ENCODE measurements around the gene CYP2S1. TPM values are rescaled to one million over a fixed set of nuclear protein-coding genes. Genes with fewer than 3 reads are reported as not detected.

CYP2S1 gene
- polyA plus RNA-seq, 1 donor from 2014 or later: not detected

DNA sequence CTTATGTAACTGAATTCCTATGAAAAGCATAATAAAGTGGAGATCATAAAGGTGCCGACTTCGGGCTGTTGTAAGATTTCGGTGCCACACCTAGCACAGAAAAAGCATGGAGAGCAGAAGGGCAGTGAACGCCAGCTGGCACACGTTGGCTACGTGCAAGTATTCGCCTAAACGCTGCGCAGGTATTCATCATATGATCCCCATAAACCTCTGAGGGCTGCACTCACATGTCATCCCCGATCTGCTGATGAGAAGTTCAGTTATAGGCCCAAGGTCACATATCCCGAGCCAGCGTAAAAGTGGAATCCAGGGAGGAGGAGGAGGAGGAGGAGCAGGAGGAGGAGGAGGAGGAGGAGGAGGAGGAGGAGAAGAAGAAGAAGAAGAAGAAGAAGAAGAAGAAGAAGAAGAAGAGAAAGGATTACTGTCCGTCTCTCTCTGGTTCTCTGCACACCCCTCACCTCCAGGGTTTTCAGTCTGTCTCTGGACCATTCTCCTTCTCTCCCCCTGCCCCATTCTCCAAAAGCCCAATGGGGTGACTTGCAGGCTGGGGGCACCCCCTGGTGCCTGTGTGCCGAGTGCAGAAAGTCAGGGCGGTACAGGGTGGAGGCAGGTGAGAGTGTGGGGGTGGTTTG, 18.6 kb upstream of the CYP2S1 start:
- H3K4me3 ChIP-seq (ENCODE audit: low read length): no peak overlapping the region
- TF ChIP-seq POLR2AphosphoS5 (IDR thresholded peaks at IDR 0.05): no peak
- no peak for TF ChIP-seq EZH2 (IDR thresholded peaks at IDR 0.05; ENCODE audit: borderline replicate concordance, insufficient read depth, low read length, poor library complexity, severe bottlenecking)
- no peak for TF ChIP-seq TAF1 (IDR thresholded peaks at IDR 0.05; ENCODE audit: low read depth)
- TF ChIP-seq, protein P1, sequence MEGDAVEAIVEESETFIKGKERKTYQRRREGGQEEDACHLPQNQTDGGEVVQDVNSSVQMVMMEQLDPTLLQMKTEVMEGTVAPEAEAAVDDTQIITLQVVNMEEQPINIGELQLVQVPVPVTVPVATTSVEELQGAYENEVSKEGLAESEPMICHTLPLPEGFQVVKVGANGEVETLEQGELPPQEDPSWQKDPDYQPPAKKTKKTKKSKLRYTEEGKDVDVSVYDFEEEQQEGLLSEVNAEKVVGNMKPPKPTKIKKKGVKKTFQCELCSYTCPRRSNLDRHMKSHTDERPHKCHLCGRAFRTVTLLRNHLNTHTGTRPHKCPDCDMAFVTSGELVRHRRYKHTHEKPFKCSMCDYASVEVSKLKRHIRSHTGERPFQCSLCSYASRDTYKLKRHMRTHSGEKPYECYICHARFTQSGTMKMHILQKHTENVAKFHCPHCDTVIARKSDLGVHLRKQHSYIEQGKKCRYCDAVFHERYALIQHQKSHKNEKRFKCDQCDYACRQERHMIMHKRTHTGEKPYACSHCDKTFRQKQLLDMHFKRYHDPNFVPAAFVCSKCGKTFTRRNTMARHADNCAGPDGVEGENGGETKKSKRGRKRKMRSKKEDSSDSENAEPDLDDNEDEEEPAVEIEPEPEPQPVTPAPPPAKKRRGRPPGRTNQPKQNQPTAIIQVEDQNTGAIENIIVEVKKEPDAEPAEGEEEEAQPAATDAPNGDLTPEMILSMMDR (IDR thresholded peaks at IDR 0.05; ENCODE audit: poor library complexity, severe bottlenecking): no peak
- no peak for TF ChIP-seq SMC3 (conservative IDR thresholded peaks at IDR 0.05; ENCODE audit: poor library complexity)
- no peak for TF ChIP-seq MXI1 (conservative IDR thresholded peaks at IDR 0.05; ENCODE audit: poor library complexity, severe bottlenecking)
- no peak for TF ChIP-seq EP300 (conservative IDR thresholded peaks at IDR 0.05; ENCODE audit: poor library complexity, severe bottlenecking)
- TF ChIP-seq RAD21 (conservative IDR thresholded peaks at IDR 0.05): no peak
- TF ChIP-seq, protein P2, sequence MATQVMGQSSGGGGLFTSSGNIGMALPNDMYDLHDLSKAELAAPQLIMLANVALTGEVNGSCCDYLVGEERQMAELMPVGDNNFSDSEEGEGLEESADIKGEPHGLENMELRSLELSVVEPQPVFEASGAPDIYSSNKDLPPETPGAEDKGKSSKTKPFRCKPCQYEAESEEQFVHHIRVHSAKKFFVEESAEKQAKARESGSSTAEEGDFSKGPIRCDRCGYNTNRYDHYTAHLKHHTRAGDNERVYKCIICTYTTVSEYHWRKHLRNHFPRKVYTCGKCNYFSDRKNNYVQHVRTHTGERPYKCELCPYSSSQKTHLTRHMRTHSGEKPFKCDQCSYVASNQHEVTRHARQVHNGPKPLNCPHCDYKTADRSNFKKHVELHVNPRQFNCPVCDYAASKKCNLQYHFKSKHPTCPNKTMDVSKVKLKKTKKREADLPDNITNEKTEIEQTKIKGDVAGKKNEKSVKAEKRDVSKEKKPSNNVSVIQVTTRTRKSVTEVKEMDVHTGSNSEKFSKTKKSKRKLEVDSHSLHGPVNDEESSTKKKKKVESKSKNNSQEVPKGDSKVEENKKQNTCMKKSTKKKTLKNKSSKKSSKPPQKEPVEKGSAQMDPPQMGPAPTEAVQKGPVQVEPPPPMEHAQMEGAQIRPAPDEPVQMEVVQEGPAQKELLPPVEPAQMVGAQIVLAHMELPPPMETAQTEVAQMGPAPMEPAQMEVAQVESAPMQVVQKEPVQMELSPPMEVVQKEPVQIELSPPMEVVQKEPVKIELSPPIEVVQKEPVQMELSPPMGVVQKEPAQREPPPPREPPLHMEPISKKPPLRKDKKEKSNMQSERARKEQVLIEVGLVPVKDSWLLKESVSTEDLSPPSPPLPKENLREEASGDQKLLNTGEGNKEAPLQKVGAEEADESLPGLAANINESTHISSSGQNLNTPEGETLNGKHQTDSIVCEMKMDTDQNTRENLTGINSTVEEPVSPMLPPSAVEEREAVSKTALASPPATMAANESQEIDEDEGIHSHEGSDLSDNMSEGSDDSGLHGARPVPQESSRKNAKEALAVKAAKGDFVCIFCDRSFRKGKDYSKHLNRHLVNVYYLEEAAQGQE (IDR thresholded peaks at IDR 0.05; ENCODE audit: borderline replicate concordance): no peak
- H3F3A ChIP-seq (ENCODE audit: insufficient read depth, low read length, poor library complexity, severe bottlenecking): no peaks in the 10 kb centered on the region
- no peaks in the 10 kb centered on the region for H3K79me2 ChIP-seq (replicated peaks; ENCODE audit: insufficient read depth, low read length)
- H3K27me3 ChIP-seq (ENCODE audit: insufficient read depth, low read depth, low read length): no peaks in the 10 kb centered on the region
- no peak overlapping the region for H3K27ac ChIP-seq (ENCODE audit: low read length)
- H4K20me1 ChIP-seq (ENCODE audit: insufficient read depth): no peaks in the 10 kb centered on the region
- no peak overlapping the region for H3K4me2 ChIP-seq (ENCODE audit: low read length)
- no peaks in the 10 kb centered on the region for H3K9me2 ChIP-seq (ENCODE audit: insufficient read depth, low read length)
- no peaks in the 10 kb centered on the region for H3K36me3 ChIP-seq (ENCODE audit: insufficient read depth, low read length)
- no peak overlapping the region for H2AFZ ChIP-seq (ENCODE audit: low read depth, low read length)
- no peak overlapping the region for H3K9ac ChIP-seq (ENCODE audit: low read length)
- H3K9me3 ChIP-seq (ENCODE audit: low read length): no peaks in the 10 kb centered on the region

DNA sequence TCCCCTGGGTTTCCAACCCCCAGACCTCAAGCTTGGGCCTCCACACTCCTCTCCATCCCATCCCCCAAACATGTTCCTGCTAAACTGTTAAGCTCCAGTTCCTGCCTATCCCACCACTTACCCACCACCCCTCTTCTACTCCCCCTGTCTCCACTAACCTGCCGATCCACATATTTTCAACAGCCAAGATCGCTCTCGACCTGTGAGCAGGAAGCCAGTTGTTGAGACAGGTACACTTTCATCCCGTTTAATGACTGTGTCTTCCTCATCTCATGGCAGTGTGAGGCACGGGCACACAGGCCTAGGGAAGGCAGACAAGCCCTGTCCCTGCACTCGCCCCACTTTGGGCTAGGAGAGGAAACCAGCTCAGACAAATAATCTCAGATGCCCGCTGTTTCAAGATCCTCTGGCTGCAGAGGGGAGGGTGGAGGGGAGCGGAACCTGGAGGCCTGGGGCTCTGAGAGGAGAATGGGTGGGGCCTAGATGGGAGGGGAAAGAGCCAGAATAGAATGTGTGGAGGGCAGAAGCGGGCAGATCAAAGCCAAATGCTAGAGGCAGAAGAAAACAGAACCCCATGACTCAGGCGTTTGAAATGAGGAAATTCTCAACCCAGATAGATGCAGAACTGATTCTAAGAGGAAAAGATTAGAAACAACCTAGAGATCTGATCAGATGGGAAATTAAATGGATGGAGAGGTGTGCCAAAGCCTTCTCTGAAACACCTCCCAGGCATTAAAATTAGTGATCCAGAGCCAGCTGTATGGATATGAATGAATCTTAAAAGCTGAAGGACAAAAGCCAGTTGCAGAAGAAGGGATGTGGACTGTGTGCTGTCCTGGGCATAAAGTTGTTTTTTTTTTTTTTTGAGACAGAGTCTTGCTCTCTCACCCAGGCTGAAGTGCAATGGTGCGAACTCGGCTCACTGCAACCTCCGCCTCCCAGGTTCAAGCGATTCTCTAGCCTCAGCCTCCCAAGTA, 16.9 kb upstream of the CYP2S1 start:
- Histone ChIP-seq H3F3A (ENCODE audit: insufficient read depth, low read length, poor library complexity, severe bottlenecking) (no peaks in the 10 kb centered on the region), H3K79me2 (replicated peaks; ENCODE audit: insufficient read depth, low read length) (no peaks in the 10 kb centered on the region), H3K27ac (ENCODE audit: low read length) (no peak overlapping the region), H4K20me1 (ENCODE audit: insufficient read depth) (no peaks in the 10 kb centered on the region), H3K9ac (ENCODE audit: low read length) (no peak overlapping the region), H2AFZ (ENCODE audit: low read depth, low read length) (no peak overlapping the region), H3K9me3 (ENCODE audit: low read length) (no peaks in the 10 kb centered on the region), H3K36me3 (ENCODE audit: insufficient read depth, low read length) (no peaks in the 10 kb centered on the region), H3K27me3 (ENCODE audit: insufficient read depth, low read depth, low read length) (no peaks in the 10 kb centered on the region), H3K9me2 (ENCODE audit: insufficient read depth, low read length) (no peaks in the 10 kb centered on the region), H3K4me3 (ENCODE audit: low read length) (no peak overlapping the region), H3K4me2 (ENCODE audit: low read length) (no peak overlapping the region)
- TF ChIP-seq TAF1 (IDR thresholded peaks at IDR 0.05; ENCODE audit: low read depth) (no peak), POLR2AphosphoS5 (IDR thresholded peaks at IDR 0.05) (no peak), EZH2 (IDR thresholded peaks at IDR 0.05; ENCODE audit: borderline replicate concordance, insufficient read depth, low read length, poor library complexity, severe bottlenecking) (no peak), MXI1 (conservative IDR thresholded peaks at IDR 0.05; ENCODE audit: poor library complexity, severe bottlenecking) (no peak), EP300 (conservative IDR thresholded peaks at IDR 0.05; ENCODE audit: poor library complexity, severe bottlenecking) (no peak), SMC3 (conservative IDR thresholded peaks at IDR 0.05; ENCODE audit: poor library complexity) (no peak), RAD21 (conservative IDR thresholded peaks at IDR 0.05) (no peak)
- TF ChIP-seq, protein P2 (IDR thresholded peaks at IDR 0.05; ENCODE audit: borderline replicate concordance): no peak
- TF ChIP-seq, protein P1 (IDR thresholded peaks at IDR 0.05; ENCODE audit: poor library complexity, severe bottlenecking): no peak

Measured in neural cell (in vitro differentiated cells).